Jurkat, Clone E6-1 (cell line): ENCODE data around the gene CCDC85A.

ENCODE experiments used
- DNase-seq: peaks from one replicate; pipeline ENCODE4 v3.0.0-alpha.2; 2011; ENCODE audit warnings: low read depth, low spot score
- H3K4me3 ChIP-seq: 2 replicates; pipeline ENCODE4 v1.5.1; 2011; ENCODE audit warnings: mild to moderate bottlenecking, low read length, control low read depth, moderate library complexity

Gene CCDC85A

GRCh38 chr2:56334622-56335021 is 150.8 kb downstream of the CCDC85A start:
- no peak overlapping the region for H3K4me3 ChIP-seq
- no peak for DNase-seq

GRCh38 chr2:56335101-56335500 is 151.3 kb downstream of the CCDC85A start:
- DNase-seq = no peak
- H3K4me3 ChIP-seq = no peak overlapping the region

GRCh38 chr2:56337342-56337741 is 153.6 kb downstream of the CCDC85A start:
- H3K4me3 ChIP-seq = no peak overlapping the region
- DNase-seq = no peak

GRCh38 chr2:56338232-56338631 is 154.4 kb downstream of the CCDC85A start:
- H3K4me3 ChIP-seq = no peak overlapping the region
- DNase-seq = no peak

GRCh38 chr2:56344771-56345170 is 161.0 kb downstream of the CCDC85A start:
- H3K4me3 ChIP-seq = no peak overlapping the region
- no peak for DNase-seq

GRCh38 chr2:56347881-56348280 is 164.1 kb downstream of the CCDC85A start:
- no peak for DNase-seq
- no peak overlapping the region for H3K4me3 ChIP-seq

GRCh38 chr2:56348392-56349210 is 164.8 kb downstream of the CCDC85A start:
- DNase-seq = no peak
- H3K4me3 ChIP-seq = no peak overlapping the region

- no peak overlapping the region for H3K4me3 ChIP-seq
- DNase-seq = no peak
Measured at GRCh38 chr2:56357655-56358295, 174.0 kb downstream of the CCDC85A start.

GRCh38 chr2:56361844-56362243 is 178.1 kb downstream of the CCDC85A start:
- DNase-seq = no peak
- H3K4me3 ChIP-seq = no peak overlapping the region

- H3K4me3 ChIP-seq = no peak overlapping the region
- no peak for DNase-seq
Measured at GRCh38 chr2:56364902-56365301, 181.1 kb downstream of the CCDC85A start.

- no peak for DNase-seq
- H3K4me3 ChIP-seq = no peak overlapping the region
Measured at GRCh38 chr2:56369316-56369715, 185.5 kb downstream of the CCDC85A start.

- no peak overlapping the region for H3K4me3 ChIP-seq
- DNase-seq = no peak
Measured at GRCh38 chr2:56372071-56372656, 188.4 kb downstream of the CCDC85A start.

- no peak for DNase-seq
- H3K4me3 ChIP-seq = no peak overlapping the region
Measured at GRCh38 chr2:56375251-56375650, 191.5 kb downstream of the CCDC85A start.

- DNase-seq = no peak
- H3K4me3 ChIP-seq = no peak overlapping the region
Measured at GRCh38 chr2:56376699-56377665, 193.2 kb downstream of the CCDC85A start.

GRCh38 chr2:56379066-56379465 is 195.3 kb downstream of the CCDC85A start:
- H3K4me3 ChIP-seq = no peak overlapping the region
- no peak for DNase-seq

- H3K4me3 ChIP-seq = no peak overlapping the region
- DNase-seq = no peak
Measured at GRCh38 chr2:56380861-56381260, 197.1 kb downstream of the CCDC85A start.

- DNase-seq = no peak
- H3K4me3 ChIP-seq = no peak overlapping the region
Measured at GRCh38 chr2:56382466-56382865, 198.7 kb downstream of the CCDC85A start.

- no peak for DNase-seq
- no peak overlapping the region for H3K4me3 ChIP-seq
Measured at GRCh38 chr2:56386657-56387056, 202.9 kb downstream of the CCDC85A start.

- DNase-seq = no peak
- H3K4me3 ChIP-seq = no peak overlapping the region
Measured at GRCh38 chr2:56390644-56391043, 206.9 kb downstream of the CCDC85A start.
